GM18526 (cell line): ENCODE measurements around the gene PRKAR1B.

Experiments used
- POLR2A ChIP-seq: IDR thresholded peaks from 3 replicates; pipeline ENCODE4 v1.6.1; 2011; ENCODE audit not compliant: insufficient read length; ENCODE audit errors: extremely low read depth

The PRKAR1B gene

GRCh38 chr7:536231-536630 lies 190.8 kb downstream of the PRKAR1B start:
- TF ChIP-seq POLR2A: no peak

GRCh38 chr7:534959-535358 lies 192.1 kb downstream of the PRKAR1B start:
- no peak for TF ChIP-seq POLR2A

GRCh38 chr7:534075-534474 lies 193.0 kb downstream of the PRKAR1B start:
- TF ChIP-seq POLR2A: no peak

GRCh38 chr7:533266-533665 lies 193.8 kb downstream of the PRKAR1B start:
- no peak for TF ChIP-seq POLR2A

- TF ChIP-seq POLR2A: no peak
Measured at GRCh38 chr7:532379-533143, 194.5 kb downstream of the PRKAR1B start.

- TF ChIP-seq POLR2A: no peak
Measured at GRCh38 chr7:531777-532176, 195.3 kb downstream of the PRKAR1B start.

- no peak for TF ChIP-seq POLR2A
Measured at GRCh38 chr7:528451-528850, 198.6 kb downstream of the PRKAR1B start.

GRCh38 chr7:527723-528122 lies 199.4 kb downstream of the PRKAR1B start:
- no peak for TF ChIP-seq POLR2A

- TF ChIP-seq POLR2A: no peak
Measured at GRCh38 chr7:526460-527034, 200.5 kb downstream of the PRKAR1B start.

GRCh38 chr7:525740-526139 lies 201.3 kb downstream of the PRKAR1B start:
- no peak for TF ChIP-seq POLR2A

GRCh38 chr7:524800-525199 lies 202.3 kb downstream of the PRKAR1B start:
- no peak for TF ChIP-seq POLR2A

- no peak for TF ChIP-seq POLR2A
Measured at GRCh38 chr7:523347-524336, 203.4 kb downstream of the PRKAR1B start.

GRCh38 chr7:522951-523314 lies 204.1 kb downstream of the PRKAR1B start:
- no peak for TF ChIP-seq POLR2A

GRCh38 chr7:522071-522950 lies 204.8 kb downstream of the PRKAR1B start:
- TF ChIP-seq POLR2A: no peak
